ENCODE results near the gene OSBPL9.

OSBPL9 gene

GRCh38 chr1:51583532-51583931, 33.4 kb upstream of the OSBPL9 start:
- peak overlapping the region; percentile 36; the same call in 1 of the 2 replicates for H3K27ac ChIP-seq
- TF ChIP-seq ZFX (IDR thresholded peaks at IDR 0.05; ENCODE audit: borderline replicate concordance): no peak
- TF ChIP-seq, protein P1, sequence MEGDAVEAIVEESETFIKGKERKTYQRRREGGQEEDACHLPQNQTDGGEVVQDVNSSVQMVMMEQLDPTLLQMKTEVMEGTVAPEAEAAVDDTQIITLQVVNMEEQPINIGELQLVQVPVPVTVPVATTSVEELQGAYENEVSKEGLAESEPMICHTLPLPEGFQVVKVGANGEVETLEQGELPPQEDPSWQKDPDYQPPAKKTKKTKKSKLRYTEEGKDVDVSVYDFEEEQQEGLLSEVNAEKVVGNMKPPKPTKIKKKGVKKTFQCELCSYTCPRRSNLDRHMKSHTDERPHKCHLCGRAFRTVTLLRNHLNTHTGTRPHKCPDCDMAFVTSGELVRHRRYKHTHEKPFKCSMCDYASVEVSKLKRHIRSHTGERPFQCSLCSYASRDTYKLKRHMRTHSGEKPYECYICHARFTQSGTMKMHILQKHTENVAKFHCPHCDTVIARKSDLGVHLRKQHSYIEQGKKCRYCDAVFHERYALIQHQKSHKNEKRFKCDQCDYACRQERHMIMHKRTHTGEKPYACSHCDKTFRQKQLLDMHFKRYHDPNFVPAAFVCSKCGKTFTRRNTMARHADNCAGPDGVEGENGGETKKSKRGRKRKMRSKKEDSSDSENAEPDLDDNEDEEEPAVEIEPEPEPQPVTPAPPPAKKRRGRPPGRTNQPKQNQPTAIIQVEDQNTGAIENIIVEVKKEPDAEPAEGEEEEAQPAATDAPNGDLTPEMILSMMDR (IDR thresholded peaks at IDR 0.05): no peak

DNA sequence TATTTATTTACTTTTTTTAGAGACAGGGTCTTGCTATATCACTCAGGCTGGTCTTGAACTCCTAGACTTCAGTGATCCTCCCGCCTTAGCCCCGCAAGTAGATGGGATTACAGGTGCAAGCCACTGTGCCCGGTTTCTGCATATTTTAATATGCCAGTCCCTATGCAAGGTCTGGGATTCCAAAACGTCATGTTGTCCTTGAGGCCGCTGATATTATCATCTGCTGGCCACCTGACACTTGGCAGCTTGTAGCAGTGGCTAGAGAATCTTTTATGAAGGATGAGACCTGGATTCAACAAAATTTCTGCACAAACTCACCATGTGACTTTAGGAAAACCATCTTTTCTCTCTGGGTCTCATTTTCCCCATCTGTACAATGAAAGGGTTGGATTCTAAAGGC, 32.9 kb upstream of the OSBPL9 start:
- TF ChIP-seq, protein P1 (IDR thresholded peaks at IDR 0.05): no peak
- TF ChIP-seq ZFX (IDR thresholded peaks at IDR 0.05; ENCODE audit: borderline replicate concordance): no peak
- peak overlapping the region; percentile 36; the same call in 1 of the 2 replicates for H3K27ac ChIP-seq

GRCh38 chr1:51592711-51593110, 24.2 kb upstream of the OSBPL9 start:
- no peak for TF ChIP-seq ZFX (IDR thresholded peaks at IDR 0.05; ENCODE audit: borderline replicate concordance)
- TF ChIP-seq, protein P1 (IDR thresholded peaks at IDR 0.05): no peak
- H3K27ac ChIP-seq: no peak overlapping the region

DNA sequence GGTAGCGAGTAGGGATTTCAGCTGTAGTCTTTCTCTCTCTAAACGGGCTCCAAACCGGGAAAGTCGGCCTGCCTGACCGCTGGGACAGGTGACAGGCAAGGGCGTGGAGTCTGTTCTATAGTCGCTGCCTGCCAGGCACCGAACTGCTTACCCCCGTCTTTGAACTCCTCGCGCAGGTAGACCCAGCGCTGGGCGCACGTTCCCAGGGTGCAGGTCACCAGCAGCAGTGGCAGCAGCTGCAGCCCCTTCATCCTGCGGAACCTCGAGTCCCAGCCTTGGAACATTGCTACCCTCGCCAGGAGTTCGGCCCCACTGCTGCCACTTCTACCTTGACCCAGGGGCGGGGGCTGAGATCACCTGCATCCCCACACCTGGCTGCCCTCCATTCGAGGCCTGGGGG, 22.2 kb upstream of the OSBPL9 start:
- no peak for TF ChIP-seq ZFX (IDR thresholded peaks at IDR 0.05; ENCODE audit: borderline replicate concordance)
- TF ChIP-seq, protein P1 (IDR thresholded peaks at IDR 0.05): no peak

GRCh38 chr1:51600529-51600928, 16.4 kb upstream of the OSBPL9 start:
- H3K27ac ChIP-seq: no peak overlapping the region
- TF ChIP-seq ZFX (IDR thresholded peaks at IDR 0.05; ENCODE audit: borderline replicate concordance): no peak
- TF ChIP-seq, protein P1 (IDR thresholded peaks at IDR 0.05): no peak

More for the DNA sequence above, 22.2 kb upstream of the OSBPL9 start:
- H3K27ac ChIP-seq: no peak overlapping the region

DNA sequence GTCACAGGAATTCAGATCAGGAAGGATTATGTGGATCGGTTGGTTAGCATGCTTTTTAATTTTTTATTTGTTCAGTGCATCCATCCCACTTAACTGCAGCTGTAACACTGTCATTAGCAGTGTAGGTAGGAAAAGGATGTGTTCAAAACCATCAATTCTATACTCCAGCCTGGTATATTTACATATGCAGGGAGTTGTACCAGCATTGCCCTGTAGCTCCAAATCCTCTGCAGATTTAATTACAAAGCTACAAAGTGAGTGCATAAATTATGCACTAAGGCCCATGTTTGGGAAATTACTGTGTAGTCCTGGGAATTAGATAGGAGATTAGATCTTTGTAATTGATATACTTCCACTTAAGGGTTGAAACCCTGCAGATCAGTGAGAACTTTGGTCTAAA, 15.9 kb upstream of the OSBPL9 start:
- TF ChIP-seq, protein P1 (IDR thresholded peaks at IDR 0.05): no peak
- TF ChIP-seq ZFX (IDR thresholded peaks at IDR 0.05; ENCODE audit: borderline replicate concordance): no peak
- no peak overlapping the region for H3K27ac ChIP-seq

DNA sequence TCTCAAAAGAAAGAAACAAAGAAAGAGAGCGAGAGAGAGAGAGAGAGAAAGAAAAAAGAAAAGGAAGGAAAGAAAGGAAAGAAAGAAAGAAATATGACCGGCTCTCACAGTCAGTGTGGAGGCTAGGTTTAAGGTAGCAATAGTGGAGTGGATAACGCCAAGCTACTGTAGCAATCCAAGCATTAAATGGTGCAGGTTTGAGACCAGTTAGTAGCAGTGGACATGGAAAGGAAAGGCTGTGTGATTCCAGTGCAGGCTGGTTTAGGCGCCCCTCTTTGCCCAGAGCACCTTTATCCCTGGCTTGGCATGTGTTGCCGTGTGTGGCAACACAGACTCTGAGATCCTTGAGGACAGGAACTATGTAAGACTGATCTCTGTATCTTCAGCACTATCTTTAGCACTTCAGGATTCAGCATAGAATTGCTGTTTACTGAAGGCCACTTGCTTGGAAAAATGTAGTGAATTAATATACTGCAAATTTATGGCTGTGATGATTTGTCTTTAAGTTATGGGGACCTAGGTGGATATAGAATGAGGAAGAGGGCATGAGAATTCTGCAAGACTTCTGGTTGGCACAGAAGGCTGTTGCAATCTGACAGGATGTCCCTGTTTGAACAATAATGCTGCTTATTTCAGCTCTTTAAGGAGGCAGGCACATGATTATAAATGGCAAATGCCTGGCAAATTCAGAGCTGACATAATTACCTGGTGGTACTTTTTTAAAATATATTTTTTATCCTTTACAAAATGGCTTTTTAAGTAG, 10.8 kb upstream of the OSBPL9 start:
- H3K27ac ChIP-seq: no peak overlapping the region

More for the DNA sequence above, 10.8 kb upstream of the OSBPL9 start:
- TF ChIP-seq, protein P1 (IDR thresholded peaks at IDR 0.05): no peak
- TF ChIP-seq ZFX (IDR thresholded peaks at IDR 0.05; ENCODE audit: borderline replicate concordance): no peak

Measured in 22Rv1 (cell line).